ENCODE measurements around the gene MYH4.

GRCh38 chr17:10460062-10460461 is 9.3 kb downstream of the MYH4 start:
- TF ChIP-seq CTCF (IDR thresholded peaks at IDR 0.05) (no peak), POLR2A (IDR thresholded peaks at IDR 0.05) (no peak)
